Parathyroid adenoma (tissue), 2 donors: Measurements from ENCODE around the gene CSAD.

ENCODE experiments used
- H2AFZ ChIP-seq: fragments of 300-600 bp; sonication (generic); one replicate; pipeline ENCODE4 v1.7.0; 2017; ENCODE audit warnings: antibody characterized with exemption, mild to moderate bottlenecking
- H3K27ac ChIP-seq: fragments of 300-600 bp; sonication (generic); one replicate; pipeline ENCODE4 v1.7.0; 2017
- H3K27me3 ChIP-seq: fragments of 300-600 bp; sonication (generic); one replicate; pipeline ENCODE4 v1.7.0; 2017; ENCODE audit warnings: low read length; ENCODE audit not compliant: control insufficient read depth, insufficient read depth
- H3K36me3 ChIP-seq: fragments of 300-600 bp; sonication (generic); one replicate; pipeline ENCODE4 v1.7.0; 2017; ENCODE audit warnings: low read length; ENCODE audit not compliant: control insufficient read depth, insufficient read depth
- H3K4me1 ChIP-seq: fragments of 300-600 bp; sonication (generic); one replicate; pipeline ENCODE4 v1.7.0; 2017; ENCODE audit warnings: control low read depth
- H3K4me2 ChIP-seq: fragments of 300-600 bp; sonication (generic); one replicate; pipeline ENCODE4 v1.7.0; 2017; ENCODE audit warnings: low read length
- H3K4me3 ChIP-seq: fragments of 300-600 bp; sonication (generic); one replicate; pipeline ENCODE4 v1.7.0; 2017; ENCODE audit warnings: low read depth, low read length
- H3K79me2 ChIP-seq: fragments of 300-600 bp; sonication (generic); one replicate; pipeline ENCODE4 v1.7.0; 2017; ENCODE audit warnings: control low read depth
- H3K9ac ChIP-seq: fragments of 300-600 bp; sonication (generic); one replicate; pipeline ENCODE4 v1.7.0; 2017; ENCODE audit warnings: mild to moderate bottlenecking
- H3K9me3 ChIP-seq: fragments of 300-600 bp; sonication (generic); one replicate; pipeline ENCODE4 v1.7.0; 2017; ENCODE audit warnings: low read length; ENCODE audit not compliant: control insufficient read depth
- TF ChIP-seq, protein P1 (sequence below): fragments of 300-600 bp; sonication (generic); IDR thresholded peaks from one replicate; pipeline ENCODE4 v1.7.0; 2017; ENCODE audit warnings: antibody characterized with exemption, mild to moderate bottlenecking
- donor health status: primary hyperparathyroidism.

Gene CSAD

DNA sequence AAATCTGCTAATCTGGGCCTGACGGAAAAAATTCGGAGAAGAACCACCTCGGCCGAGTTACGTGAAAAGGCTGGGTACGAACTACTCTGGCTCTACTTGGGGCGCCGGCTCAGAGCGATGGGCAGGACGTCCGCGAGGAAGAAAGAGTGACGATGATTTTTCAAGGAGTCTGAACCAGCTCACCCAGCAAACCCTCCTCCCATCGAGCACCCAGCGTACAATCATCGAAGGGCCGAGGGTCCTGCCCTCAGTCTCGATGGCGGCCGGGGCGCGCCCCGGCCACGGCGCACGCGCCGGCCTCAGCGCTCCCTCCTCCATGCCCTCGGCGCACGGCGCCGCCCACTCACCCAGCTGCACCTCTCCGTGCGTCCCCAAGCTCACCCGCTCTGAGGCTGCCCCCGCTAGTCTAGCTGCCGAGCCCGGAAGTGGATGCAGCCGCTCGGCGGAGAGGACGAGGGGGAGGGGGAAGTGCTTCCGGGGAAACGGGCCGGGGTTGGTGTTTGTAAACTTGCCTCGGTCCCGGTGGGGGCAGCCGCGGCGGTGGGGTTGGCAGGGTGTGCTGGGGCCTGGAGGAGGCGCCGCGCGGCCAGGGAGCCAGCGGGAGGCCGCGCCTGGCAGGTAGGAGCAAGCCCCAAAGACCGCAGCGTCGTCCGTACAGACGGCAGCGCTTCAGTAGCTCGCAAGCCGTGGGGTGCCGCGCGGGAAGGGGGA lies at the start of gene CSAD, which contains the start of gene ZNF740:
Gene CSAD, minus strand, starts transcription at position 706 of the 711 bp plus-strand sequence. CDS start 7,455 bp downstream, outside the sequence.
Gene ZNF740, plus strand, starts transcription at position 503 of the 711 bp plus-strand sequence. CDS start 1,262 bp downstream, outside the sequence.
- H3K79me2 ChIP-seq, result peaks cover 10% of the 10 kb centered on the region
- H3K4me3 ChIP-seq, result peak within 1 kb of the TSS; percentile 72
- H3K9me3 ChIP-seq, result no peaks in the 10 kb centered on the region
- no peaks in the 10 kb centered on the region for H3K36me3 ChIP-seq
- H3K4me2 ChIP-seq, result peak within 1 kb of the TSS; percentile 79
- peaks cover 37% of the 10 kb centered on the region for H3K4me1 ChIP-seq
- H3K27ac ChIP-seq, result peak within 1 kb of the TSS; percentile 92
- H2AFZ ChIP-seq, result peak within 1 kb of the TSS; percentile 90
- TF ChIP-seq, protein P1, sequence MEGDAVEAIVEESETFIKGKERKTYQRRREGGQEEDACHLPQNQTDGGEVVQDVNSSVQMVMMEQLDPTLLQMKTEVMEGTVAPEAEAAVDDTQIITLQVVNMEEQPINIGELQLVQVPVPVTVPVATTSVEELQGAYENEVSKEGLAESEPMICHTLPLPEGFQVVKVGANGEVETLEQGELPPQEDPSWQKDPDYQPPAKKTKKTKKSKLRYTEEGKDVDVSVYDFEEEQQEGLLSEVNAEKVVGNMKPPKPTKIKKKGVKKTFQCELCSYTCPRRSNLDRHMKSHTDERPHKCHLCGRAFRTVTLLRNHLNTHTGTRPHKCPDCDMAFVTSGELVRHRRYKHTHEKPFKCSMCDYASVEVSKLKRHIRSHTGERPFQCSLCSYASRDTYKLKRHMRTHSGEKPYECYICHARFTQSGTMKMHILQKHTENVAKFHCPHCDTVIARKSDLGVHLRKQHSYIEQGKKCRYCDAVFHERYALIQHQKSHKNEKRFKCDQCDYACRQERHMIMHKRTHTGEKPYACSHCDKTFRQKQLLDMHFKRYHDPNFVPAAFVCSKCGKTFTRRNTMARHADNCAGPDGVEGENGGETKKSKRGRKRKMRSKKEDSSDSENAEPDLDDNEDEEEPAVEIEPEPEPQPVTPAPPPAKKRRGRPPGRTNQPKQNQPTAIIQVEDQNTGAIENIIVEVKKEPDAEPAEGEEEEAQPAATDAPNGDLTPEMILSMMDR, result no peak
- H3K27me3 ChIP-seq, result no peaks in the 10 kb centered on the region
- peak within 1 kb of the TSS; percentile 48 for H3K9ac ChIP-seq

GRCh38 chr12:53230108-53230845 lies 49.6 kb upstream of the CSAD start:
- Histone ChIP-seq H3K36me3 (no peaks in the 10 kb centered on the region), H3K9ac (no peak overlapping the region), H3K9me3 (no peaks in the 10 kb centered on the region), H3K4me3 (no peak overlapping the region), H3K27ac (no peak overlapping the region), H3K27me3 (no peaks in the 10 kb centered on the region), H2AFZ (no peak overlapping the region), H3K79me2 (no peaks in the 10 kb centered on the region), H3K4me1 (peaks cover 17% of the 10 kb centered on the region), H3K4me2 (no peak overlapping the region)
- TF ChIP-seq, protein P1, result no peak

GRCh38 chr12:53229454-53229853 lies 48.7 kb upstream of the CSAD start:
- Histone ChIP-seq H3K4me2 (no peak overlapping the region), H3K27ac (no peak overlapping the region), H3K9ac (no peak overlapping the region), H2AFZ (no peak overlapping the region), H3K4me1 (peaks cover 17% of the 10 kb centered on the region), H3K27me3 (no peaks in the 10 kb centered on the region), H3K79me2 (no peaks in the 10 kb centered on the region), H3K4me3 (no peak overlapping the region), H3K9me3 (no peaks in the 10 kb centered on the region), H3K36me3 (no peaks in the 10 kb centered on the region)
- TF ChIP-seq, protein P1, result no peak

GRCh38 chr12:53227836-53228235 lies 47.1 kb upstream of the CSAD start:
- Histone ChIP-seq H3K36me3 (no peaks in the 10 kb centered on the region), H3K4me1 (peaks cover 15% of the 10 kb centered on the region), H2AFZ (no peak overlapping the region), H3K9ac (no peak overlapping the region), H3K4me2 (no peak overlapping the region), H3K27ac (no peak overlapping the region), H3K4me3 (no peak overlapping the region), H3K9me3 (no peaks in the 10 kb centered on the region), H3K79me2 (no peaks in the 10 kb centered on the region), H3K27me3 (no peaks in the 10 kb centered on the region)
- TF ChIP-seq, protein P1, result no peak
